ENCODE measurements around the gene NHEJ1.

- no peak for TF ChIP-seq POLR2A (IDR thresholded peaks at IDR 0.05)
- TF ChIP-seq CTCF (IDR thresholded peaks at IDR 0.05): no peak
Observed at GRCh38 chr2:219205981-219206327, 45.3 kb upstream of the NHEJ1 start.

Measured in heart left ventricle (tissue), 13 donors.